Stimulated activated CD8-positive, alpha-beta memory T cell treated with anti-CD3 and anti-CD28 coated beads, Interleukin-2, amount 100 ng/mL, for 48 hours (primary cell): Measurements from ENCODE around the gene DIAPH1.
A peak's percentile ranks its signal among the peaks of the same experiment; 100 is the strongest.

ENCODE experiments used
- DNase-seq, 2 donors: peaks; one replicate each; pipeline ENCODE4 v3.0.0-alpha.2; 2020; ENCODE audit warnings: low read depth in 2 of 2

DIAPH1 gene

GRCh38 chr5:141618804-141619554 lies at the start of gene DIAPH1:
DIAPH1 (minus strand) TSS chr5:141619000; CDS start chr5:141618914, 86 bp downstream.
- DNase-seq, result peak; percentile 98

- DNase-seq, result no peak
Measured at GRCh38 chr5:141665995-141666940, 47.5 kb upstream of the DIAPH1 start.

- peak; percentile 47 to 70 for DNase-seq
Measured at GRCh38 chr5:141664733-141665461, 46.1 kb upstream of the DIAPH1 start.

GRCh38 chr5:141663506-141663905 lies 44.7 kb upstream of the DIAPH1 start:
- DNase-seq, result no peak

- DNase-seq, result no peak
Measured at GRCh38 chr5:141662028-141662427, 43.2 kb upstream of the DIAPH1 start.

- DNase-seq, result no peak
Measured at GRCh38 chr5:141657937-141658545, 39.2 kb upstream of the DIAPH1 start.

- DNase-seq, result no peak
Measured at GRCh38 chr5:141657404-141657803, 38.6 kb upstream of the DIAPH1 start.

- DNase-seq, result no peak
Measured at GRCh38 chr5:141656396-141656795, 37.6 kb upstream of the DIAPH1 start.

GRCh38 chr5:141655020-141655419 lies 36.2 kb upstream of the DIAPH1 start:
- no peak for DNase-seq

GRCh38 chr5:141654298-141654697 lies 35.5 kb upstream of the DIAPH1 start:
- DNase-seq, result no peak

- no peak for DNase-seq
Measured at GRCh38 chr5:141651728-141652105, 32.9 kb upstream of the DIAPH1 start.

GRCh38 chr5:141650851-141651727 lies 32.3 kb upstream of the DIAPH1 start, which contains the start of gene FCHSD1:
FCHSD1 (minus strand) TSS chr5:141651418; CDS start chr5:141651368, 50 bp downstream.
- DNase-seq, result peak; percentile 82

GRCh38 chr5:141649972-141650371 lies 31.2 kb upstream of the DIAPH1 start:
- no peak for DNase-seq

GRCh38 chr5:141649056-141649688 lies 30.4 kb upstream of the DIAPH1 start:
- DNase-seq, result no peak

- no peak for DNase-seq
Measured at GRCh38 chr5:141647851-141648250, 29.1 kb upstream of the DIAPH1 start.

GRCh38 chr5:141647242-141647641 lies 28.4 kb upstream of the DIAPH1 start:
- DNase-seq, result no peak

- DNase-seq, result no peak
Measured at GRCh38 chr5:141646026-141646425, 27.2 kb upstream of the DIAPH1 start.

GRCh38 chr5:141641634-141642267 lies 23.0 kb upstream of the DIAPH1 start:
- DNase-seq, result no peak

GRCh38 chr5:141640698-141641097 lies 21.9 kb upstream of the DIAPH1 start:
- DNase-seq, result no peak

GRCh38 chr5:141640051-141640415 lies 21.2 kb upstream of the DIAPH1 start:
- no peak for DNase-seq
